GM19452 (cell line): ENCODE data around the gene FGF14.
A peak's percentile ranks its signal among the peaks of the same experiment; 100 is the strongest.

Experiments
- ATAC-seq: cut with Tn5 transposase; IDR thresholded peaks from one replicate; pipeline ENCODE4 v1.9.1; 2021; ENCODE audit not compliant: unreplicated experiment

Gene FGF14

DNA sequence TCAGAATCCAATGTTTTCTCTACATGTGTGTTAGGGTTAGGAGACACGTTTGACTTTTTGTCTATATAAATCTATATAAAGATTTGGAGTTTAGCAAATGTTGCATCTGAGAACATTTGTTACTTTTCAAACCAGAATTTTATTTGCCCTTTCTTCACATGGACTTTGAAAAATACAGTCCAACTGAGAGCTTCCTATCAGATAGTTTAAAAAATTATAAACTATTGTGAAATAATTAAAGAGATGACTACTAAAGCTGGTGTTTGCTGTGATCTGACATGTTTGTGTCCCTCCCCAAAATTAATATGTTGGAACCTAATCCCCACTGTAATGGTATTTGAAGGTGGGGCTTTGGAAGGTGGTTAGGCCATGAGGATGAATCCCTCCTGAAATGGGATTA is 652.3 kb downstream of the FGF14 start:
- ATAC-seq, result no peak

DNA sequence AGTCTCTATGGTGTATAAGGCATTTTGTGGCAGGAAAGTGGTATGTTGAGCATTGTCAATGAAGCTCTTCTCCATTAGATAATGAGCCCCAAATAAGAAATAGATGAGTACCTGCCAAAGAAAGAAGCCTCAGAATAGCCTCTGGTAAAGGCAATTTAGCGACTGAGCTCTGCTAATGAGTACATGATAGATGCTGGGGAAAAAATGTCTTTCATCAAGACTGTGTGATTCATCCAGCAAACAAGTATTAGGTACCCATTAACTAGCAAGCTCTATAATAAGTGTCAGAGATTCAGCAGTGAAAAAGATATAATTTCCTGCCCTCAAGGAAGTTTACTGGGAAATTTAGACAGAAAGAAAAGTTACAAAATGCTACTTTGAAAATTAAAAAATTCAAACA is 654.8 kb downstream of the FGF14 start:
- ATAC-seq, result peak; percentile 58

DNA sequence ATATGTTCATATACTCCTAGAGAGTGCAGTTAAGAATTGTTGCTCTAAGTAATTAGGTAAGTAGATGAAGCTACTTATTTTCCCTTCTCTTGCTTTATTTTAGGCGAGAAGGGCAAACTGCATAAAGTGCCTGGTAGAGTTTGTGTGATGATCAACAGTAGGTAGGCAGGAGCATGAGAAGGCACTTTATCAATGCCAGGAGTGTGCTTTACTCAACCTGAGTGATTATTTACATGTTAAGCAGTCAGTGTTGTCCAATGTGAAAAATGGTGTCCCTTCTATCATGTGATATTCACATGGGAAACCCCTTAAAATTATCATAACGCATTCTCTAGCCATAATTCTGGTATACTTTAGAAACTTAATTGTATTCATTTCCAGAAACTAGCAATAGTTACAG is 655.3 kb downstream of the FGF14 start:
- ATAC-seq, result no peak

DNA sequence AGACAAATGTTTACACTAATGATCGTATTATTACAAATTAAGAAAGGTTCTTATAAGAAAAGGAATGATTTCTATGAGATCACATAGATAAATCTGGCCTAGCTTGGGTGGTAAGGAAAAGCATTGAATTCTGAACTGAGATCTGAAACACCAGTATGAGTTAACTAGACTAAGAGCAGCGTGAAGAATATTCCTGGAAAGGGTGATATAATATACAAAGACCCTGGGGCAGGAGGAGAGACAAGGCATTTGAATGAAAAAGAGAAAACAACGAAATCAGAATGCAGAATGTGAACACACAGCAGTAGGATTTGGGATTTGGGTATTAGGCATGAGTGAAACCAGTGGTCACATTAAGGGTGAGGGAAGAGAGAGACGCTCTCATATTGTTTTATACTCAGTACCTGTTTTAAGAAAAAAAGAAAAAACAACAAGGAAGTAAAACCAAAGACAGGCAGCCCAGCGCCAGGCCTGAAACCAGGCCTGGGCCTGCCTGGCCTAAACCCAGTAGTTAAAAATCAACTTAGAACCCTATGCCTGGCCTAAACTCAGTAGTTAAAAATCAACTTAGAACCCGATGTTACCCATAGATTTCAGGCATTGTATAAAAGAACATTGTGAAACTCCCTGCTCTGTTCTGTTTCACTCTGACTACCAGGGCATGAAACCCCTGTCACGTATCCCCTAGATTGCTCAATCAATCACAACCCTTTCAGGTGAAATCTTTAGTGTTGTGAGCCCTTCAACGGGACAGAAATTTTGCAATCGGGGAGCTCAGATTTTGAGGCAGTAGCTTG is 662.3 kb downstream of the FGF14 start:
- peak; percentile 97 for ATAC-seq

DNA sequence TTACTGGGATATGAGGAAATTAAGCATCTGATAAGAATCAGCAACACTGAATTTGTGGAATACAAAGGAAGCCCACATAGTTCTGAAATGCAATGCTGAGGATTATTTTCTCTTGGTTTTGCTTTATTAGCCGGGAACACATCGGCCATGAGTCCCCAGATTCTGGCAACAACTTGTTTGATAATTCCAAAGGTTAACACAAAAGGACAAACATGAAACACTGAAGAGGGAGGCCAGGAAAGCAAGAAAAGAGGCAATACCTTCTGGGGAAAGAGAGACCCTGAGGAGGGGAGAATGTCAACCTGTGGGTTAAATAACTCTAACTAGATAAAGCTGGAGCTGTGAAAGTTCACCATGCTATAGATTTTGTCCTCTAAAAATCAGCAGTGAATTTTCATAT is 663.5 kb downstream of the FGF14 start:
- no peak for ATAC-seq

DNA sequence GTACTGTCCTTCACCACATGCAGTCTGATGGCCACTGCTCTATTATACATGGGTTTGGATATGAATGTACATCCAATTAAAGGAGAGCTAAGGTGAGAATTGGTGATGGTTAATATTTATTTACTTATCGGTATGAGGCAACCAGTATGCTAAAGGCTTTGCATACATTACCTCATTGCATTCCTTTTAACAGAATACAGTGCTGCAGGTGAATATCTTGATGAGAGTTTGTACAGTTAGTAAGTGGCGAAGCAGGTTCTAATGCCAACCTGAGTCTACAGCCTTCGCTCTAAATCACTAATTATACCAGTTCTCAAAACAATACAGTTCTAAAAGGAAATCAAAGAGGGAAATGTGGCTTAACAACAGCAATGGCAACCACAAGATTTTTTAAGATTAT is 665.3 kb downstream of the FGF14 start:
- no peak for ATAC-seq

DNA sequence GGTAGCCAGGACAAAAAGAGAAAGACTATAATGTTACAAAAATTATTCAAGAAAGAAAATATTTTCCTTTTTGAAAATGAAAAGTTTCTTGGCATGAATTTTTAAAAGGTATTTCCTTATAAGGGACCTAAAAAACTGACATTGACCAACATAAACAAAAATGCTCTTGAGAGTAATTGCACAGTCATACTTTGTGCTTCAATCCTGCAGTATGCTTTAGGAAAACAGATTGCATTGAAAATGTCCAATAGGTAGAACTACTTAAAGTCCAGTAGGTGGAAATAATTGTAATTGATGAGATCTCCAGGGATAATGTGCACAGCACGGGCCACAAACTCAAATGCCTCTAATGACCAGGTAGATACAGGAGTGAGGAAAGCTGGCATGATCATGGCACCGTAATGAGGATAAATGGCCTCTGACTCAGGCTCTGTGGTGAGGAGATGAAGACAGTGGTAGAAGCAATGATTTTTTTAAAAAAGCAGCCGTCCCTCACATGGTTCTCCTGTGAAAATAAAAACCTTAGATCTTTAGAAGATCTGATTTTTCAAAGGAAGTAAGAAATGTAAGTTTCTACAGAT is 671.3 kb downstream of the FGF14 start:
- ATAC-seq, result no peak

DNA sequence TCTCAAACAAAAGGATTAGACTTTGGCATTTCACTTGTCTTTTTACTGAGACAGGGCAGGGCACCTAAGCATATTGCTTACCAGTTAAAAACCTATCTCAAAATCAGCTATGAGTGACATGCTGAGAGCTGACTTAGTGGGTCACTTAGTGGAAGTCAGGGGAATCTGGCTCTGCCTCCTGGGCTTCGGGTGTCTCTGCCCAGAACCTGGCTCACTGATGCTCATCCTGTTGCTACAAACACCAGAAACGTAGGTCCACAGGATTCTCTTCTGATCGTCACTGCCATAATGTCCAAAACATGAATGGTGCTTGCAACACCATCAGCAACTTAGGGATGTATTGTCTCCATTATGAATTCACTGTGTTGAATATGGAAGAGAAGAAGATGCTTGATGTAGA is 673.2 kb downstream of the FGF14 start:
- ATAC-seq, result no peak

DNA sequence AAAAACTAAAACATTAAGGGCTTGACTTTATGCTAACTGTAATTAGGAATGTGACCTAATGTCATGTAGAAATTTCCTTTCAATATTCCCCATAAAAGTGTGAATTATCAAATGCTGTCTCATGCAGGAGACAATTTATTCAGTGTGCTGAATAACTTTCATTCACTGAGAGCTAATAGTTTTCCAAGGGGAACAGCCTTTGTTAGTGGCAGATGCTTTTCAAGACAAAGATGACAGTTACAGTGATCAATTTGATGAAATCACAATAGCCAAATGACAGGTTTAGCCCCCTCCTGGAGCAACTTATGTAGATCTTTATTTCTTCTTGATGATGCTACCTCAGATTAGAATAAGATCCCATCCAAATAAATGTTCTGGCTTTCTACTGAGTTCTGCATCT is 673.8 kb downstream of the FGF14 start:
- ATAC-seq, result no peak

DNA sequence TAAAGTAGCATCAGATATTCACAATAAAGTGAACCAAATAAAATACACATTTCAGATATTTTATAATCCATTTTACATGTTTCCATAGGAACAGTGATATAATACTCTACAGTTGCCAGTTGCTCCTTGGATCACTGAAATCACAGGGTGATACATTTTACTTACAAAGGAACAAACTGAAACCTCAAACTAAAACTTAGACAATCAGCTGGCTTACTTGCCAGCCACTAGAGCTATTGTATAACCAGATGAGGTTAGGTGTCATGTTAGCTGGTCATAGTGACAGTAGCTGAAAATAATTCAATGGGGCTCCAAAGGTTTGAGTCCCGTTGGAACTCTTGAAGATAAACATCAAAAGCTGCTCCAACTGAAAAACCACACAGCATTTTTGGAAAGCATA is 674.7 kb downstream of the FGF14 start:
- peak; percentile 72 for ATAC-seq

DNA sequence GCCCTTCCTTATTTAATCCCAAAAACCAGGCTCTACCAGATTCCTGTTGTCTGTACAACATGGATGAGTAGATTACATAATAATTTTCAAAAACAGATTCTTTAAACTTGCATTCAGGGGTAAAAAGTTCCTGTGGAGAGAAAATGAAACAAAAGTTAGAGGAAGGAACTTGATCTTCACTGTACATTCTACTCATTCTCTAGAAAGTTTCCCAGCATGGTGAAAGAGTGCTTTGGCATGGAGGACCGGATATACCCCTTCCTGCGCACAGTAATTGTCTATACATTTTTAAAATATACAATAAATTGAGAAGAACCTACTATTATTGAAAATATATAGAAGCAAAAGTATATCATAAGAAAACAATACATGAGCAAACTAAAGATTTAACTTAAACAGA is 675.2 kb downstream of the FGF14 start:
- ATAC-seq, result peak; percentile 21

DNA sequence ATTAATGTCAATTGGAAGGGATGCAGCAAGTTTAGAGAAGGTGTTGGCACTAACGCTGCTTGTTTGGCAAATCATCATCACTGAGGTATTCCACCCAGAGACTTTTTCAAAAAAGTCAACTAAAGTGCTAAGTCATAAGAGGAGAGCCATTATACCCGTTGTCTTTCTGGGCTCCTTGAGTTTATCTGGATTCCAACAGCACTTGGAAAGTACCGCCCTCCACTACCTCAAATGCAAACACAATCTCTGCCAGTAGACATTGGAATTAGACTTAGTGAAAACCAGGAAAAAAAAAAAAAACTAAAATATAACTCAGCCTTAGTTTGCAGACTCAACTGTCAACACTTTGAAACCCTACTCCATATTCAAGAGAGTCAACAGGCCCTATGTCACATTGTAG is 683.4 kb downstream of the FGF14 start:
- no peak for ATAC-seq

DNA sequence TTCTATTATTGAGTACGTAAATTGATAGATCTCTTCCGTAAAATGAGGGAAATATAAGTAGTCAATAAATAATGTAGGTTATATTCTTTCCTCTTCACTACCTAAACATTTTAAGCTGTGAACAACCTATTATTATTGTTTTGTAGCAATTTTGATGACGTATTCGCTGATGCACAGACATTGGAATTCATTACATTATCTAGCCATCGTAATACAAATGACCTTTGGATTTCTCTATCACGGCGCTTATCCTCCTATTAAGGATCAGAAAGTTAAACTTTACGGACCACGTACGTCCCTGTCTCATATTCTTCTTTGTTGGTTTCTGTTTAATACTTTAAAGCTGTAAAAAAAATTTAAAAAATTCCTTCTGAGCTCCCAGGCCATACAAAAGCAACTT is 684.5 kb downstream of the FGF14 start:
- ATAC-seq, result no peak

DNA sequence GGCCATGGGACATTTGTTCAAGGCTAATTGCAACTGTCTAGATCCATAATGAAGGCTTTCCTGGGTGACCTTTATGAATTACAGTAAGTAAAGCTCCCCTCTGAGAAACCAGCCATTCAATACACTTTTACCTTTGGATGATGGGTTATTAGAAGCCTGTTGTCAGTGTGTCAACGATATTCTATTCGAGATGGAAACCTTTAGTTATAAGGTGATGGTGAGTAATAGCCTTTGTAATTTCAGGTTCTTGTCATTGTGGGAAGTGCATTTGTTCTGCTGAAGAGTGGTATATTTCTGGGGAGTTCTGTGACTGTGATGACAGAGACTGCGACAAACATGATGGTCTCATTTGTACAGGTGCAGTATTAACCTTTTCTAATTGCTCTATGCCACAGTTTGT is 687.7 kb downstream of the FGF14 start:
- ATAC-seq, result no peak

DNA sequence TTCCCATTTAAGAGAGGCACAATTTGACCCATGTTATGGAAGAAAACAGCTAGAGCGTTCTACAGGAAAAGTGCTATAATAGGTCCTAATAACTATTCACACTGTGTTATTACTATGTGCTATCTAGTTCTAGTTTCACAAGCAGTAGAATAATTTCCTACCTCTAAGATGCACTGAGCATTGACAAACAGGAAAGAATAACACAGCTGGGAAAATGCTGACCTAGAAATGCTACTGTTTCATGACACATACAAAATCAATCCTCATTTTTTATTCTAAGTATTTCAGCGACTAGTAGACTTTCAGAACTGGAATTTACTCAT is 689.9 kb downstream of the FGF14 start:
- ATAC-seq, result no peak

DNA sequence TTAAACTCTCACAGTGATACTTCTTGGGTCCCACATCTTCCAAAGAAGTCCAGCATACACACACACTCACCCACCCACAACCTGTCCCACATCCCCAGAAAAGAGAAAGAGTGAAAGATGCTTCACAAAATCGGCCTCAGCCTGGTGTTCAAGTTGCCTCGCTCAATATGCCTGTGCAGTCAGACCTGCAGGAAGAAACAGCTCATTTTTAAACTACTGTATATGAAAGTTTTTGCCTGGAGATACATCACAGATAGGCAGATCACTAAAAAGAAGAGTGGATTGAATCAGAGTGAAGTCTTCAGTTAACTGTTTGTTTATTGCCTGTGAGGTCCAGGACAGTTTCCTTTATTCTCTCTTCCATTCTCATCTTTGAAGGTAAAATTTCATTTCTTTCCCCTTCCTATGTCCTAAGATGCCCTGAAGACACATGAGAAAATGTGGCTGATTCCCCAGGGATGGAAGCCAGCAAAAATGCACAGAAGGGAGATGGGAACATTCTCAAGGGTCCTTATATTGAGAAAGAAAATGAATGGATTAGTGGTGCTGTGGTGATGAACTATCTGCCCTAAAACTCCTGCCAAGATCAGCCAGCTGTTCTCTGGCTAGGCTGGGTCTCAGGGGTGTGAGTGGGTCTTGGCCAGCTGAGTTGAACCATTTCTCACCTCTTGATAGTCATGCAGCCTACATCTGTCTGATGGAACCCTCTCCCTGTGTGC is 690.4 kb downstream of the FGF14 start:
- ATAC-seq, result no peak

DNA sequence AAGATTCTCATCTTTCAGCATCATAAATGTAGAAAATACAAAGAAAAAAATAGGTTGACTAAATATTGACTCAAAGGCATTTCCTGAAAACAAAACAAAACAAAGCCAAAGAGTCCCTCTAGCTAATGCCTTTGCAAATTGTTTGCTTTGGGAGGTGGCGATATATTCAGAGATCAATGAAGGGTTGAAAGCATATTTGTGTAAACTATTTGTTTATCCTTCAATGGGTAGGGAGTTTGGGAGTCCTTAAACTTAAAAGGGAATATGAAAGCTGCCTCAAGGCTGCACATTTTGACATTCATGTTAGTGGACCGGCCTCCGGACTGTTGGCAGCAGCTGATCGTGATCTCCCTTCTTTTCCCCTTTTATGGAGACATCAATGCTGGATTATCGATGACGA is 691.9 kb downstream of the FGF14 start:
- ATAC-seq, result no peak

DNA sequence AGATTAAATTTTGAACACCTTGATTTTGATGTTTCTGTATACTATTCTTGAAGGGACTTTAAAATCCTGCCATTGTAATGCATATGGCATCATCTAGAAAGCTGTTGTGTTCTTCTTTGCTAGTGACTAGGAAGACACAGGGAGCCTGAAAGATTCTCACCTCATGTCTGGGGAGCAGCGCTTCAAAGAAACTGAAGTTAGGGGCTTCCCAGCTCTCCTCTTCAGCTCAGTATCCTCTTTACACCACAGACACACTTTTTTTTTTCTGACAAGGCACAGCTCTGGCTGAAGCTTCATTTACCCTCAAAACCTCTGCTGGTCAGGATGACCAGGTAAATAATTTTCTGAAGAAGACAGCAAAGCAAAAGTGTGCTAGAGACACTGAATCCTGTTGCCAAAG is 693.7 kb downstream of the FGF14 start:
- no peak for ATAC-seq

DNA sequence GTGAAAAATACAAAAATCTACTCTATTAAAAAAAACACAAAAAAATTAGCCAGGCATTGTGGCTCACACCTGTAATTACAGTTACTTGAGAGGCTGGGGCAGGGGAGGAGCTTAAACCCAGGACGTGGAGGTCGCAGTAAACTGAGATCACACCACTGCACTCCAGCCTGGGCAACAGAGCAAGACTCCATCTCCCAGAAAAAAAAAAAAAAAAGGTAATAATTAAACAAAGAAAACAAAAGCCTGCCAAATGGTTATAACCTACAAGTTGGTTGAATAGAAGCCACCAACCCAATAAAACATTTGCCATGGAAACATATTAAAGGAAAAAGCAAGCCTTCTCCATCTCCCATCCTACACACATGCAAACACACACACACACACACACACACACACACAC is 694.2 kb downstream of the FGF14 start:
- ATAC-seq, result no peak

DNA sequence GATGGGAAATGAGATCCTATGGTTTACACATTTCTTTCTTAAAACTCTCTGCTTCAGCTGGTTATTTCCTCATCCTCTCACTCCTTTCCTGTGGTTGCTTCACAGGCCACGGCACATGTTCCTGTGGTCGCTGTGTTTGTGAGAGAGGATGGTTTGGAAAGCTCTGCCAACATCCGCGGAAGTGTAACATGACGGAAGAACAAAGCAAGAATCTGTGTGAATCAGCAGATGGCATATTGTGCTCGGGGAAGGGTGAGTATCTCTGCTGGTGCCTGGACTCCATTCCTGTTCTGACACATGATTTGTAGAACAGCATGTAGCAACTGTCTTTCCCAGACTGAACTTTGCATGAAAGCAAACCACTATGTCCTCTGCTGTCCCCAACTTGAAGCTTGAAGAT is 695.2 kb downstream of the FGF14 start:
- ATAC-seq, result peak; percentile 71

DNA sequence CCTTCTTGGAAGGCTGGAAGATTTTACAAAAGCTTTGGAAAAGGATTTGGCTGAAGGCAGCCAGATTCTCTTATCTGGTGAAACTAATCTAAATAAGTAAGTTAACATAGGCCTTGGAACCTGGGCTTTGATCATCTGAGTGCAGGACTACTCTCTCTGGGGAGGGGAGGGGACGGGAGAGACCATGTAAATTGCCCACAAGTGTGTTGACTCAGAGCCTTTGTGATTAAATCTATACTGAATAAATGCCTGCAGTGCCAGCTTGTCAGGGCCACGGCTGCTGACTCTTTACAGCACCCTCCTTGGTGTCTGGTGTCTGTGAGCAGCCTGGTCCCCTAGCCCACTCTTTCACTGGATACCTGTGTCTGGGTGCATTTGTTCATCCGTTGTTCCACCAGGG is 698.0 kb downstream of the FGF14 start:
- ATAC-seq, result no peak

DNA sequence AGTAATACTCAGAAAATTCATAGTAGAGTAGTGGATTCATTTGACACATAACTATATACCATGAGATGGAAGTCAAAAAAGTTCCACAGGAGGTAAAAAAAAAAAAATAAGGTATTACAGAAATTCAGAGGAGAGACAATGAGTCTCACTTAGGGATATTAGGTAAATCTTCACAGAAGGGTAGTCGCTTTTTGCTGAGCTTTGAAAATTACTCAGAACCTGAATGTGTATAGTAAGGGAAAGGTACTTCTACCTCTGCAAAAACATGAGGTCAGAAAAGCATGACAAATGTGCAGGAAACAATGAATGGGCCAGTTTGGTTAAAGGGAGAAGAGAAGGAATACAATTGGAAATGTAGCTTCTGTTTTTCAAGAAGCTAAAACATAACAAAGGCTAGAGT is 698.8 kb downstream of the FGF14 start:
- no peak for ATAC-seq

DNA sequence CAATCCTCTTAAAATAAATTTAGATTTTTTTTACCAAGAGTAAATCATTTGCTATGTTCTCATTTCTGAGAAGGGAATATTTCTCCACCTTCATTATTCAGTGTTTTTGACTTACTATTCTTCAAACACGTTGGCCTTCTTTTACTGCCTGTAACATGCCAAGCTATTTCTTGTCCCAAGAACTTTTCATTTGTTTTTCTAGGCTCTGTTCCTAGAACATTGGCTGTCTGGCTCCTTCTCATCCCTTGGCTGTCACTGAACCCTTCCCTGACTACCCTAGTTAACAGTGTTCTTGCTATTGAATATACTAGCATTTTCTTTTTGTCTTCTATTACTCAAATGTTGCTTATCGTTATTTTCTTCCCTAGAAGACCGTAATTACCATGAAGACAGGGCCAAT is 701.2 kb downstream of the FGF14 start:
- ATAC-seq, result no peak
